B cell (primary cell): ENCODE results near the gene ZNF223. TPM values are rescaled to one million over a fixed set of nuclear protein-coding genes. Genes with fewer than 3 reads are reported as not detected.

ENCODE experiments used
- ATAC-seq: fragments of 200-7000 bp; cut with Tn5 transposase; one replicate; pipeline ENCODE4 v1.10.0; 2021; ENCODE audit warnings: low read depth, mild to moderate bottlenecking, moderate number of reproducible peaks, moderate library complexity
- CTCF ChIA-PET: fragments of 350-600 bp; sonication (Branson Sonifier 250); formaldehyde crosslinking; loops from one replicate; lab custom pipeline; 2021; ENCODE audit warnings: antibody characterized with exemption, inconsistent platforms; lab: Charles Lee
- POLR2A ChIA-PET: fragments of 350-600 bp; sonication (Branson Sonifier 250); formaldehyde crosslinking; loops from one replicate; lab custom pipeline; 2021; ENCODE audit warnings: antibody characterized with exemption; lab: Charles Lee
- DNase-seq: peaks from one replicate; pipeline ENCODE4 v3.0.0; 2013
- H2AFZ ChIP-seq: 2 replicates; pipeline ENCODE4 v1.6.1; 2012; ENCODE audit warnings: mild to moderate bottlenecking, low read depth, low read length; ENCODE audit not compliant: insufficient read depth, poor library complexity, severe bottlenecking
- H3K27ac ChIP-seq, 2 donors: 1 replicate in 1 of 2; 2 replicates in 1 of 2; pipeline ENCODE4 v1.5.1; 2012 to 2013; ENCODE audit warnings: low read length in 2 of 2, mild to moderate bottlenecking in 2 of 2, moderate library complexity in 1 of 2
- H3K27me3 ChIP-seq, 4 experiments: fragments of 200-600 bp in 1 of 4; sonication (generic) in 1 of 4; replicated peaks in 1 of 4; 1 replicate in 2 of 4; 2 replicates in 2 of 4; pipeline versions ENCODE4 v1.6.1 to v1.7.0; 2013 to 2016; ENCODE audit warnings: low read length in 3 of 4, mild to moderate bottlenecking in 2 of 4, mixed read lengths in 1 of 4, moderate library complexity in 1 of 4; ENCODE audit not compliant: insufficient read depth in 4 of 4, control insufficient read depth in 3 of 4; ENCODE audit errors: control extremely low read depth in 1 of 4
- H3K36me3 ChIP-seq, 2 experiments: replicated peaks in 1 of 2; 1 replicate in 1 of 2; 2 replicates in 1 of 2; pipeline versions ENCODE4 v1.6.1 to v1.7.1; 2013; ENCODE audit warnings: low read length in 1 of 2; ENCODE audit not compliant: insufficient read depth in 2 of 2, control insufficient read depth in 1 of 2; ENCODE audit errors: control extremely low read depth in 1 of 2, extremely low read depth in 1 of 2
- H3K4me1 ChIP-seq, 2 donors: fragments of 200-600 bp in 1 of 2; sonication (generic) in 1 of 2; 1 replicate in 1 of 2; 2 replicates in 1 of 2; pipeline versions ENCODE4 v1.5.1 to v1.6.1; 2013 to 2017; ENCODE audit warnings: low read length in 2 of 2; ENCODE audit not compliant: control insufficient read depth in 2 of 2, insufficient read depth in 2 of 2
- H3K4me2 ChIP-seq: replicated peaks from 2 replicates; pipeline ENCODE3; 2012; ENCODE audit warnings: mild to moderate bottlenecking, low read depth, low read length; ENCODE audit not compliant: poor library complexity, severe bottlenecking
- H3K4me3 ChIP-seq, 5 experiments: fragments of 200-600 bp in 1 of 5; sonication (generic) in 1 of 5; 1 replicate in 3 of 5; 2 replicates in 2 of 5; pipeline versions ENCODE4 v1.5.1 to v1.7.0; 2011 to 2016; ENCODE audit warnings: low read length in 4 of 5, mild to moderate bottlenecking in 4 of 5, low read depth in 2 of 5, control low read depth in 1 of 5, moderate library complexity in 1 of 5; ENCODE audit not compliant: insufficient read depth in 1 of 5; ENCODE audit errors: control extremely low read depth in 1 of 5, extremely low read depth in 1 of 5
- H3K79me2 ChIP-seq: fragments of 200-600 bp; sonication (generic); one replicate; pipeline ENCODE4 v1.6.0; 2016; ENCODE audit warnings: low read length; ENCODE audit not compliant: control insufficient read depth, insufficient read depth
- H3K9ac ChIP-seq: fragments of 200-600 bp; sonication (generic); 2 replicates; pipeline ENCODE4 v1.6.1; 2017; ENCODE audit warnings: mild to moderate bottlenecking, low read length, moderate library complexity
- H3K9me3 ChIP-seq, 3 donors: one replicate each; pipeline versions ENCODE4 v1.6.1 to v1.7.1; 2013; ENCODE audit warnings: low read length in 2 of 3; ENCODE audit not compliant: control insufficient read depth in 2 of 3, insufficient read depth in 1 of 3; ENCODE audit errors: control extremely low read depth in 1 of 3
- H4K20me1 ChIP-seq: 2 replicates; pipeline ENCODE4 v1.6.0; 2012; ENCODE audit warnings: mild to moderate bottlenecking, low read length; ENCODE audit not compliant: insufficient read depth, control insufficient read depth, poor library complexity, severe bottlenecking
- H3K27ac Mint-ChIP-seq: one replicate; pipeline ENCODE4 v1.8.0; 2021; ENCODE audit warnings: mixed read lengths
- H3K27me3 Mint-ChIP-seq: one replicate; pipeline ENCODE4 v1.8.0; 2021; ENCODE audit warnings: mixed read lengths
- H3K4me1 Mint-ChIP-seq: one replicate; pipeline ENCODE4 v1.8.0; 2021; ENCODE audit warnings: mixed read lengths
- H3K4me3 Mint-ChIP-seq: one replicate; pipeline ENCODE4 v1.8.0; 2021; ENCODE audit warnings: mixed read lengths
- H3K9me3 Mint-ChIP-seq: one replicate; pipeline ENCODE4 v1.8.0; 2022; ENCODE audit warnings: mixed read lengths; ENCODE audit not compliant: insufficient read depth
- EZH2 ChIP-seq: IDR thresholded peaks from 2 replicates; pipeline ENCODE4 v1.6.1; 2012; ENCODE audit warnings: borderline replicate concordance, low read depth, mild to moderate bottlenecking, moderate library complexity, low read length; ENCODE audit not compliant: insufficient read depth, poor library complexity, severe bottlenecking
- WGBS: methylation state at CpG from one replicate; pipeline ENCODE4 v1.1.5; 2013; ENCODE audit warnings: missing lambda C conversion rate; ENCODE audit not compliant: insufficient coverage; 5-methylcytosine and 5-hydroxymethylcytosine counted together
- intact Hi-C: fragments of 100-400 bp; cut with micrococcal nuclease; formaldehyde crosslinking; loops from one replicate; pipeline ENCODE4 v1.10.0; 2022
- polyA plus RNA-seq: library from polyadenylated mRNA; depleted of rRNA; stranded (reverse); fragments of >200 nt; gene quantifications from 2 replicates; pipeline ENCODE4 v1.2.3, GENCODE V29; 2012
- small RNA-seq: library from RNA; depleted of rRNA; stranded (forward); fragments of <200 nt; gene quantifications from one replicate; pipeline ENCODE3, GENCODE V24; 2012; ENCODE audit warnings: low replicate concordance, low read depth; ENCODE audit not compliant: insufficient read length
- total RNA-seq, 2 donors: library from RNA; stranded (reverse); fragments of 120-200 nt in 1 of 2; gene quantifications; 1 replicate in 1 of 2; 2 replicates in 1 of 2; pipeline versions ENCODE4 v1.2.3 to v1.2.4, GENCODE V29; 2013 to 2022
- TF ChIP-seq, protein P1 (sequence below): fragments of 200-600 bp; IDR thresholded peaks from one replicate; pipeline ENCODE4 v1.8.0; 2022; ENCODE audit warnings: antibody characterized with exemption, mild to moderate bottlenecking

The ZNF223 gene
- total and polyA plus RNA-seq, 2 donors (not counting 1 experiment from before 2014, with no cell fraction given), result 2.9 to 7.3 TPM

DNA sequence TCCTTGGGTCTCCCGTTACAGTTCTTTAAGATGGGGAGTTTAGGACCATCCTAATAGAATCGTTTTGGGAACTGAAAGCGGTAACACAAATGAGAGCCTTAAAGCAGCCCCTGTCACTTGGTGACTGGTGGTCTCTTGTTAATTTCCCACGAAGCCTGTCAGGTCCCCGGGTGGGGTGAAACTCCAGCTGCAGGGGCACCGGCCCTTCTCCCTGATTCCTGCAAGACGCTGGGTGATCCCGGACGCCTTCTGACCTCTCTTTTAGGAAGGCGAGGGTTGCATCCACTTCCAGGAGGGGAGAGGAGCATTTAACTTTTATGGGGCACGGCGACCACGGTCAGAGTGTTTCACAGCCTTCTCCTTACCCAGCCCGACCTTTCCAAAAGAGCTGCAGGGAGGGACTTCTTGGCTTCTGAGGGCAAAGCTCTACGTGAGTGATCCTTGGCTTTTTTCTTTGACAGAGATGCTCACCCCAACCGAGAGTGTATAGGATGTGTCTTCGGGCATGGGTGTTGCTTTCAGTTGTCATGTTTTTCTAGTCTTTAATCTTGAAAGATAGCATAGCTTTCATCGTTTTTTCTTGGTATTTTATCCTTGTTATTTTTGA, 62.1 kb downstream of the ZNF223 start:
- H3K4me3 Mint-ChIP-seq, result peak overlapping the region; percentile 99
- ATAC-seq (peak; percentile 1), DNase-seq (no peak)
- Histone ChIP-seq H3K79me2 (no peaks in the 10 kb centered on the region), H3K36me3 (peaks cover 8 to 12% of the 10 kb centered on the region in 2 experiments), H3K4me2 (peak overlapping the region; percentile 77), H3K27ac (peak overlapping the region; percentile 45 to 65), H3K27me3 (no peaks in the 10 kb centered on the region), H2AFZ (peak overlapping the region; percentile 94), H3K4me3 (peak overlapping the region; percentile 71 to 98 (median 86)), H4K20me1 (no peaks in the 10 kb centered on the region), H3K9me3 (peaks cover 6 to 26% (median 18%) of the 10 kb centered on the region in 3 donors), H3K9ac (peak overlapping the region; percentile 87), H3K4me1 (peaks cover 9 to 19% of the 10 kb centered on the region in 2 donors)
- no peak for TF ChIP-seq EZH2
- TF ChIP-seq, protein P1, sequence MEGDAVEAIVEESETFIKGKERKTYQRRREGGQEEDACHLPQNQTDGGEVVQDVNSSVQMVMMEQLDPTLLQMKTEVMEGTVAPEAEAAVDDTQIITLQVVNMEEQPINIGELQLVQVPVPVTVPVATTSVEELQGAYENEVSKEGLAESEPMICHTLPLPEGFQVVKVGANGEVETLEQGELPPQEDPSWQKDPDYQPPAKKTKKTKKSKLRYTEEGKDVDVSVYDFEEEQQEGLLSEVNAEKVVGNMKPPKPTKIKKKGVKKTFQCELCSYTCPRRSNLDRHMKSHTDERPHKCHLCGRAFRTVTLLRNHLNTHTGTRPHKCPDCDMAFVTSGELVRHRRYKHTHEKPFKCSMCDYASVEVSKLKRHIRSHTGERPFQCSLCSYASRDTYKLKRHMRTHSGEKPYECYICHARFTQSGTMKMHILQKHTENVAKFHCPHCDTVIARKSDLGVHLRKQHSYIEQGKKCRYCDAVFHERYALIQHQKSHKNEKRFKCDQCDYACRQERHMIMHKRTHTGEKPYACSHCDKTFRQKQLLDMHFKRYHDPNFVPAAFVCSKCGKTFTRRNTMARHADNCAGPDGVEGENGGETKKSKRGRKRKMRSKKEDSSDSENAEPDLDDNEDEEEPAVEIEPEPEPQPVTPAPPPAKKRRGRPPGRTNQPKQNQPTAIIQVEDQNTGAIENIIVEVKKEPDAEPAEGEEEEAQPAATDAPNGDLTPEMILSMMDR, result no peak
- H3K27ac Mint-ChIP-seq, result peak overlapping the region; percentile 90
- POLR2A ChIA-PET, result interaction anchor here (1.2 kb wide), 1 partner anchor 19 kb away, joined by 3 read pairs; no protein-coding TSS in a partner anchor
- peaks cover 28% of the 10 kb centered on the region for H3K4me1 Mint-ChIP-seq
- no peaks in the 10 kb centered on the region for H3K27me3 Mint-ChIP-seq
- intact Hi-C loops, result loop anchor here (1.0 to 5.0 kb wide), 11 partner anchors 20 to 334 kb away; partner anchors contain the start of genes ZNF222, ZNF224, ZNF226 and ZNF227
- peaks cover 6% of the 10 kb centered on the region for H3K9me3 Mint-ChIP-seq
- CTCF ChIA-PET, result no interaction called here
- WGBS, result 6% methylated on average over 14 of the region's 18 CpGs

Small RNA genes lying within 50 kb of the gene (small RNA-seq; reads per million reads assigned to genes)
- gene RNU6-902P, result not detected

Other genes starting within 250 kb of the ZNF223 start
- gene LYPD5, start 249.6 kb upstream of the ZNF223 start, total RNA-seq, result not detected in 2 replicates
- 0.46 TPM in 1 of 2 replicates, not detected in the other for gene LYPD5, start 249.6 kb upstream of the ZNF223 start, polyA plus RNA-seq
- 20.8 and 23.3 TPM in 2 replicates for gene ZNF283, start 224.7 kb upstream of the ZNF223 start, total RNA-seq
- gene ZNF283, start 224.7 kb upstream of the ZNF223 start, polyA plus RNA-seq, result 2.1 and 4.2 TPM in 2 replicates
- gene ZNF404, start 168.1 kb upstream of the ZNF223 start, total RNA-seq, result 5.5 and 6.6 TPM in 2 replicates
- gene ZNF404, start 168.1 kb upstream of the ZNF223 start, polyA plus RNA-seq, result 3.1 and 4.5 TPM in 2 replicates
- 30.1 and 31.7 TPM in 2 replicates for gene ZNF45, start 116.8 kb upstream of the ZNF223 start, total RNA-seq
- 10.6 and 11.1 TPM in 2 replicates for gene ZNF45, start 116.8 kb upstream of the ZNF223 start, polyA plus RNA-seq
- gene ZNF221, start 100.8 kb upstream of the ZNF223 start, total RNA-seq, result 5.0 and 7.0 TPM in 2 replicates
- 0.63 and 2.1 TPM in 2 replicates for gene ZNF221, start 100.8 kb upstream of the ZNF223 start, polyA plus RNA-seq
- 8.4 and 8.9 TPM in 2 replicates for gene ZNF155, start 67.8 kb upstream of the ZNF223 start, total RNA-seq
- 3.8 and 8.1 TPM in 2 replicates for gene ZNF155, start 67.8 kb upstream of the ZNF223 start, polyA plus RNA-seq
- 16.8 TPM in 2 replicates for gene ZNF230, start 49.1 kb upstream of the ZNF223 start, total RNA-seq
- 3.6 and 3.7 TPM in 2 replicates for gene ZNF230, start 49.1 kb upstream of the ZNF223 start, polyA plus RNA-seq
- gene ZNF222, start 26.7 kb upstream of the ZNF223 start, total RNA-seq, result 7.5 and 9.1 TPM in 2 replicates
- gene ZNF222, start 26.7 kb upstream of the ZNF223 start, polyA plus RNA-seq, result 2.5 and 4.3 TPM in 2 replicates
- gene ZNF284, start 20.1 kb downstream of the ZNF223 start, total RNA-seq, result 3.3 and 4.9 TPM in 2 replicates
- 2.1 and 3.4 TPM in 2 replicates for gene ZNF284, start 20.1 kb downstream of the ZNF223 start, polyA plus RNA-seq
- gene ZNF224, start 42.3 kb downstream of the ZNF223 start, total RNA-seq, result 94.2 and 96.1 TPM in 2 replicates
- 30.7 and 53.7 TPM in 2 replicates for gene ZNF224, start 42.3 kb downstream of the ZNF223 start, polyA plus RNA-seq
- gene ZNF225, start 61.4 kb downstream of the ZNF223 start, total RNA-seq, result 12.1 and 13.1 TPM in 2 replicates
- 1.4 TPM in 2 replicates for gene ZNF225, start 61.4 kb downstream of the ZNF223 start, polyA plus RNA-seq
- gene ZNF234, start 89.5 kb downstream of the ZNF223 start, total RNA-seq, result 24.1 and 27.5 TPM in 2 replicates
- gene ZNF234, start 89.5 kb downstream of the ZNF223 start, polyA plus RNA-seq, result 2.1 and 3.1 TPM in 2 replicates
- 55.8 and 58.8 TPM in 2 replicates for gene ZNF226, start 113.1 kb downstream of the ZNF223 start, total RNA-seq
- 14.8 and 17.8 TPM in 2 replicates for gene ZNF226, start 113.1 kb downstream of the ZNF223 start, polyA plus RNA-seq
- gene ZNF227, start 160.5 kb downstream of the ZNF223 start, total RNA-seq, result 49.5 and 53.0 TPM in 2 replicates
- 5.9 and 6.0 TPM in 2 replicates for gene ZNF227, start 160.5 kb downstream of the ZNF223 start, polyA plus RNA-seq
- 1.2 and 1.3 TPM in 2 replicates for gene ZNF233, start 207.8 kb downstream of the ZNF223 start, total RNA-seq
- gene ZNF233, start 207.8 kb downstream of the ZNF223 start, polyA plus RNA-seq, result 0.61 and 0.75 TPM in 2 replicates